NK-92 (cell line): ENCODE results near the gene CIT.

Source experiments
- DNase-seq: peaks from one replicate; lab custom pipeline; 2025; ENCODE audit not compliant: unreplicated experiment; lab: John Stamatoyannopoulos, UW

CIT gene

GRCh38 chr12:119699199-119699760 is 177.8 kb downstream of the CIT start:
- no peak for DNase-seq

- no peak for DNase-seq
Observed at GRCh38 chr12:119696943-119697342, 180.2 kb downstream of the CIT start.

- no peak for DNase-seq
Observed at GRCh38 chr12:119695034-119695433, 182.1 kb downstream of the CIT start.

- DNase-seq: no peak
Observed at GRCh38 chr12:119694111-119694510, 183.0 kb downstream of the CIT start.

GRCh38 chr12:119693511-119693910 is 183.6 kb downstream of the CIT start:
- DNase-seq: no peak

GRCh38 chr12:119692997-119693396 is 184.1 kb downstream of the CIT start:
- no peak for DNase-seq

GRCh38 chr12:119692410-119692809 is 184.7 kb downstream of the CIT start:
- no peak for DNase-seq

- no peak for DNase-seq
Observed at GRCh38 chr12:119691202-119691810, 185.8 kb downstream of the CIT start.

GRCh38 chr12:119689935-119690500 is 187.1 kb downstream of the CIT start:
- no peak for DNase-seq

GRCh38 chr12:119687879-119688278 is 189.2 kb downstream of the CIT start:
- no peak for DNase-seq

- DNase-seq: no peak
Observed at GRCh38 chr12:119687406-119687805, 189.7 kb downstream of the CIT start.

- DNase-seq: no peak
Observed at GRCh38 chr12:119686776-119687175, 190.3 kb downstream of the CIT start.

- no peak for DNase-seq
Observed at GRCh38 chr12:119686355-119686754, 190.8 kb downstream of the CIT start.

- no peak for DNase-seq
Observed at GRCh38 chr12:119685375-119685774, 191.7 kb downstream of the CIT start.

- DNase-seq: no peak
Observed at GRCh38 chr12:119684711-119685369, 192.3 kb downstream of the CIT start.

GRCh38 chr12:119683816-119684215 is 193.3 kb downstream of the CIT start:
- no peak for DNase-seq

GRCh38 chr12:119683413-119683812 is 193.7 kb downstream of the CIT start:
- DNase-seq: no peak

GRCh38 chr12:119682639-119683252 is 194.4 kb downstream of the CIT start:
- DNase-seq: no peak

GRCh38 chr12:119681728-119682638 is 195.1 kb downstream of the CIT start:
- no peak for DNase-seq

- DNase-seq: no peak
Observed at GRCh38 chr12:119681111-119681510, 196.0 kb downstream of the CIT start.

GRCh38 chr12:119679490-119679889 is 197.6 kb downstream of the CIT start:
- DNase-seq: no peak
